ENCODE results near the gene CMSS1.
A peak's percentile ranks its signal among the peaks of the same experiment; 100 is the strongest.

The CMSS1 gene

DNA sequence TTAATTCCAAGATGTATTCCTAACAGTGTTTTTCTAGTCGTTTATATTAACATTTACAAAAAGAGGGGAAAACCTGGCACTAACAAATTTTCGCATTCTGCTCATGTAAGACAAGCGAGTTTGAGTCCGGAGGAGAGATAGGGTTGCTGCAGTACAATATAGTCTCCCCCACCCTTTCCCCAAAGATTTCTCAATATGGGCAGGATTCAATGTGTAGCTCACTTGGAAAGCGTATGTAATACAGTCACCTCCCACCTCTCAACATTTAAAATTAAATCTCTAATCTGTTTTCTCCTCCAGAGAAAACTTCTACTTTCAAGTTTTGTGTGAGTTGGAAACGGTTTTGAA lies 57.9 kb downstream of the CMSS1 start:
- TF ChIP-seq, protein P1, sequence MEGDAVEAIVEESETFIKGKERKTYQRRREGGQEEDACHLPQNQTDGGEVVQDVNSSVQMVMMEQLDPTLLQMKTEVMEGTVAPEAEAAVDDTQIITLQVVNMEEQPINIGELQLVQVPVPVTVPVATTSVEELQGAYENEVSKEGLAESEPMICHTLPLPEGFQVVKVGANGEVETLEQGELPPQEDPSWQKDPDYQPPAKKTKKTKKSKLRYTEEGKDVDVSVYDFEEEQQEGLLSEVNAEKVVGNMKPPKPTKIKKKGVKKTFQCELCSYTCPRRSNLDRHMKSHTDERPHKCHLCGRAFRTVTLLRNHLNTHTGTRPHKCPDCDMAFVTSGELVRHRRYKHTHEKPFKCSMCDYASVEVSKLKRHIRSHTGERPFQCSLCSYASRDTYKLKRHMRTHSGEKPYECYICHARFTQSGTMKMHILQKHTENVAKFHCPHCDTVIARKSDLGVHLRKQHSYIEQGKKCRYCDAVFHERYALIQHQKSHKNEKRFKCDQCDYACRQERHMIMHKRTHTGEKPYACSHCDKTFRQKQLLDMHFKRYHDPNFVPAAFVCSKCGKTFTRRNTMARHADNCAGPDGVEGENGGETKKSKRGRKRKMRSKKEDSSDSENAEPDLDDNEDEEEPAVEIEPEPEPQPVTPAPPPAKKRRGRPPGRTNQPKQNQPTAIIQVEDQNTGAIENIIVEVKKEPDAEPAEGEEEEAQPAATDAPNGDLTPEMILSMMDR (IDR thresholded peaks at IDR 0.05; ENCODE audit: insufficient read depth, low read length, missing control alignments) = no peak
- peak overlapping the region; percentile 79 for H3K4me3 ChIP-seq (ENCODE audit: low read depth, low read length)
- ChIA-PET CTCF (interaction anchor here (1.4 to 1.5 kb wide), 2 partner anchors 32 to 378 kb away, joined by 7 to 9 read pairs; no protein-coding TSS in a partner anchor), POLR2A (interaction anchor here (0.7 to 1.5 kb wide), 7 partner anchors 13 to 170 kb away, joined by 3 to 4 read pairs (median 3); no protein-coding TSS in a partner anchor)
- DNase-seq (ENCODE audit: low read depth, low spot score) = no peak

DNA sequence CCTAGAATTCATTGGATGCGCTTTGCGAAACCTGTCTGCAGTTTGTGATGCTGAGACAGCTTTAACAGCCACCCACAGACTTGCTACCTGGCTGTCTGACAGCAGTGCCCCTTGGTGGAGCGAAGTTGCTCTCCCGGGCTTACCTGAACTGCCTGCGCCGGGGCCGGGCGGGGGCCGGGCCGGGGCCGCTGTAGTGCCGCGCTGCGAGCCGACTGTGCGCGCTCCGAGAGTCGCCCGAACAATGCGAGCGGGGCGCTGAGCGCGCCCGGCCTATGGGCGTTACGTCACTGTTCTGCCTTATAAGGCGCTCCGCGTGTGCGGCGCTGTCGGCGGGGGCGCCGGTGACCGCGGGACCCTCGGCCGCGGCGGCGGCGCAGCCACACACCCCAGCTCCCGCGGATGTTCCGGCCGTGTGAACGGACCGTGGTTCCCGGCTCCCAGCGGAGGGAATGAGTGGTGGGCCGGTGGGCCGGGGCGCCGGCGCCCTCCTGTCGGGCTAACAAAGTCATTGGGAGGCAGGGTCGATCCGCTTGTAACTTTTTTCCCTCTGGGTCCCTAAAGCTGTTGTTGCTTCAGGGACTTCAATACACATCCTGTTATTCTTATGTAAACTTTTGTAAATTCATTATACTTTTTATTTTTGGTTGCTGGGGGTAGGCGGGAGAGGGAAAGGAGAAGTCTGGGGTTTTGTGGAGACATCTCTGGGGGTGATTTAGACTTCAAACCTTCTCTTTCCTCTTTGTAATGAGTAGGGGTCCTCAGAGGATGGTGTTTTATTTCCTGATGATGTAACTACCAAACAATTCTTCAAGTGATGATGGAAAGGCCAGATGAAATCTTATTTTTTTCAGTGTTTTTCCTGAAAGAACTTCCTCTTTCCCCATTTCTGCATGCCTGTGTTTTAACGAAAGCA lies 58.5 kb downstream of the CMSS1 start:
- ChIA-PET CTCF (interaction anchor here (0.7 to 1.5 kb wide), 3 partner anchors 33 to 378 kb away, joined by 3 to 9 read pairs (median 7); no protein-coding TSS in a partner anchor), POLR2A (interaction anchor here (0.7 to 1.5 kb wide), 7 partner anchors 14 to 170 kb away, joined by 3 to 4 read pairs (median 3); no protein-coding TSS in a partner anchor)
- peak overlapping the region; percentile 79 for H3K4me3 ChIP-seq (ENCODE audit: low read depth, low read length)
- no peak for DNase-seq (ENCODE audit: low read depth, low spot score)
- TF ChIP-seq, protein P1 (IDR thresholded peaks at IDR 0.05; ENCODE audit: insufficient read depth, low read length, missing control alignments) = no peak

DNA sequence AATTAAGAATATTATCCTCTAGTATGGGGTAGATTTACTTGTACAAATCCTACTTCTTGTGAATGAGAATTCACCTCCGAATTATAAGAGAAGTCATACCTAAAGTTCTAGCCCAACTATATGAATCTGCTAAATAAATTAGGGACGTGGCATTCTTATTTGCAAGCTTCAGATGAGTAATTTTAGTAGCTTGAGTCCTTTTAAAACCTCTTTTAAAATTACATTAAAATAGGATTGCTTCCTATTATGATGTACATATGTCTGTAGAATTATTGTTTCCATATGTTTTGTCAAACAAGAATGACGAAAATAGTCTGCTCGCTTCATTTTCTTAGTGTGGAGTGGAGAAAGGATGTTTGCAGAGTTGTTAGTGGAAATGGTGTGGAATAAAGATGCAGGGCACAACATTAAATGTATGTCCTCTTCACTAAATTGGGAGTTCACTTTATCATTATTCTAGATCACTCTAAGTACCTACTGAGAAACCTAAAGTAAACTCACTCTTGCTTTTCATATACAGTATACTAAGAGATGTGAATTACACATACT lies 59.4 kb downstream of the CMSS1 start:
- POLR2A ChIA-PET = interaction anchor here (1.3 kb wide), 1 partner anchor 18 kb away, joined by 5 read pairs; no protein-coding TSS in a partner anchor
- CTCF ChIA-PET = interaction anchor here (0.8 to 1.1 kb wide), 3 partner anchors 13 to 166 kb away, joined by 3 to 4 read pairs (median 4); no protein-coding TSS in a partner anchor

DNA sequence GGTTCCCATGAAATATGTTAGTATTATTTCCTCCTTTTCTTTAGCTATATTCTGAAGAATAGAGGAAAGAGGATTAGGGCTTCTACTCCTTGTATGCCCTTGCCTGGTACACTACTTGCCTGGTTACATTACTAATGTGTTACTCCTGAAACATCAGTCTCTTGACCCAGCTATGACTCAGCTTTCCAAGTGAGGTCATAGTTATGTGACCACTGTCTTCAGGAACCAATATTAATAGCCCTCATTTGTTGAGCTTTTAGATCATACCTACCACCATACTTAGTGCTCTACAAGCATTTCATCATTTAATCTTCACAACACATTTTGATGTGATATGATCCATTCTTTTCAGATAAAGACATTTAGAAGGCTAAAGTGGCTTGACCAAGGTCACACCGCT lies 60.3 kb downstream of the CMSS1 start:
- DNase-seq (ENCODE audit: low read depth, low spot score) = no peak
- ChIA-PET POLR2A (interaction anchor here (0.6 to 1.3 kb wide), 3 partner anchors 17 to 452 kb away, joined by 3 to 5 read pairs (median 3); no protein-coding TSS in a partner anchor), CTCF (interaction anchor here (0.8 to 1.3 kb wide), 4 partner anchors 12 to 165 kb away, joined by 3 to 5 read pairs (median 4); no protein-coding TSS in a partner anchor)
- no peak overlapping the region for H3K4me3 ChIP-seq (ENCODE audit: low read depth, low read length)
- TF ChIP-seq, protein P1 (IDR thresholded peaks at IDR 0.05; ENCODE audit: insufficient read depth, low read length, missing control alignments) = no peak

More for the DNA sequence above, 59.4 kb downstream of the CMSS1 start:
- peak overlapping the region; percentile 79 for H3K4me3 ChIP-seq (ENCODE audit: low read depth, low read length)
- TF ChIP-seq, protein P1 (IDR thresholded peaks at IDR 0.05; ENCODE audit: insufficient read depth, low read length, missing control alignments) = no peak
- DNase-seq (ENCODE audit: low read depth, low spot score) = no peak

DNA sequence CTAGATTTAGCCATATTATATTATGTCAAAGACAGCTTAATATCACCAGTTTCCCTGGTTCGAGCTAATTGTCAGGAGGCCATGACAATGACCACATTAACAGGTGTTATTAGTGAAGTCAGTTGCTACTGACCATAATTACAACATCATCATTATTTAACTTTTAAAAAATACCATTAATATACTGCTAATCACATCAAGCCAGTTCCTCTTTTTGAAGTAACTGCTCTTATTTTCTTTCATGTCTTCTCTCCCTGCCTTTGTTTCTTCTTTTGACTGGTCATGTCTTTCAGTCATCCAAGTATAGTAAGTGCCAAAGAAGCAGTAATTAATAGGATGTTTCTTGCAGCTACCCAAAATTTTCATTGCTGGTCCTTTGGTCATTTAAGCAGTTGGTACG lies 61.6 kb downstream of the CMSS1 start:
- H3K4me3 ChIP-seq (ENCODE audit: low read depth, low read length) = no peak overlapping the region
- TF ChIP-seq, protein P1 (IDR thresholded peaks at IDR 0.05; ENCODE audit: insufficient read depth, low read length, missing control alignments) = no peak
- ChIA-PET POLR2A (interaction anchor here (1.1 kb wide), 1 partner anchor 35 kb away, joined by 3 read pairs; no protein-coding TSS in a partner anchor), CTCF (no interaction called here)
- DNase-seq (ENCODE audit: low read depth, low spot score) = no peak

DNA sequence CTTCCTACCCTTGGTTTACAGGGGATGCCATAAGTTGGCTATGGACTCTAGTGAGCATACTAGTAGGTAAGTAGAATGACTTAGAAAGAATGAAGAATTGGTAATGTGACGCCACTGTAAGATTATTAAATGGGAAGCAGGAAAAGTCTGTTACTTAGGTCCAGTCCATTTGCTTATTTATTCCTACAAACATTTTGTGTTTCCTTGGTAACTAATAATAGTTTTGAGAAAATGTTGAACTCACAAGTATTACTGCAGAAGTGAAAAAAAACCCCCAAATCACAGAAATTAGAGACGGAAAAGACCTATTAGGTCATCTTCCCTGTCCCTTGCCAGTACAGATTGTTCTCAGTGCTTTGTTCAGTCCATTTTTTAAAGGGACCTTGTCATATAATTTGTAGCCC lies 63.5 kb downstream of the CMSS1 start:
- H3K4me3 ChIP-seq (ENCODE audit: low read depth, low read length) = no peak overlapping the region
- TF ChIP-seq, protein P1 (IDR thresholded peaks at IDR 0.05; ENCODE audit: insufficient read depth, low read length, missing control alignments) = no peak
- POLR2A ChIA-PET = no interaction called here
- no peak for DNase-seq (ENCODE audit: low read depth, low spot score)
- CTCF ChIA-PET = no interaction called here
